Endothelial cell of umbilical vein (primary cell): ENCODE data around the gene DYNLT2. TPM values are rescaled to one million over a fixed set of nuclear protein-coding genes. Genes with fewer than 3 reads are reported as not detected.

Experiments
- BruUV-seq: library from RNA; stranded (reverse); fragments of 400-500 nt; replicated peaks from 2 replicates; lab custom pipeline; 2021; lab: Mats Ljungman, UMichigan
- CTCF ChIA-PET: fragments of 300-600, 350-600 bp; sonication (Branson Sonifier 250); formaldehyde crosslinking; loops from one replicate; lab custom pipeline; 2021; ENCODE audit warnings: antibody characterized with exemption, inconsistent platforms; lab: Charles Lee
- POLR2A ChIA-PET: fragments of 300-600, 350-600 bp; sonication (Branson Sonifier 250); formaldehyde crosslinking; loops from one replicate; lab custom pipeline; 2021; ENCODE audit warnings: antibody characterized with exemption, inconsistent platforms; lab: Charles Lee
- DNase-seq: peaks from one replicate; pipeline ENCODE4 v3.0.0-alpha.2; 2011; ENCODE audit warnings: low read depth, low spot score
- FAIRE-seq: peaks from 2 replicates; lab custom pipeline; 2011; peaks lifted over from hg19 to GRCh38; lab: Jason Lieb, UNC
- H2AFZ ChIP-seq: 2 replicates; pipeline ENCODE4 v1.6.0; 2012; ENCODE audit warnings: low read depth, low read length, control low read depth, inconsistent platforms
- H3K27ac ChIP-seq: 2 replicates; pipeline ENCODE4 v1.5.1; 2011; ENCODE audit warnings: low read depth, mild to moderate bottlenecking, control low read depth, low read length, moderate library complexity; ENCODE audit not compliant: insufficient read depth
- H3K27me3 ChIP-seq, 2 experiments: 2 replicates each; pipeline versions ENCODE4 v1.6.0 to v1.6.1; 2011; ENCODE audit warnings: low read length in 2 of 2, mixed read lengths in 1 of 2; ENCODE audit not compliant: control insufficient read depth in 2 of 2, insufficient read depth in 2 of 2
- H3K36me3 ChIP-seq, 2 experiments: 2 replicates in 1 of 2; 3 replicates in 1 of 2; pipeline ENCODE4 v1.5.1; 2011; ENCODE audit warnings: low read length in 2 of 2, mild to moderate bottlenecking in 1 of 2, moderate library complexity in 1 of 2; ENCODE audit not compliant: control insufficient read depth in 2 of 2, insufficient read depth in 2 of 2; ENCODE audit errors: extremely low read depth in 1 of 2
- H3K4me1 ChIP-seq: 3 replicates; pipeline ENCODE4 v1.5.1; 2011; ENCODE audit warnings: mild to moderate bottlenecking, low read length; ENCODE audit not compliant: control insufficient read depth, insufficient read depth; ENCODE audit errors: extremely low read depth
- H3K4me2 ChIP-seq: 2 replicates; pipeline ENCODE4 v1.6.1; 2011; ENCODE audit warnings: low read length, control low read depth, mixed read lengths; ENCODE audit not compliant: insufficient read depth
- H3K4me3 ChIP-seq, 3 experiments: fragments of 200-600 bp in 1 of 3; sonication (generic), shearing (Covaris generic) in 1 of 3; replicated peaks in 1 of 3; 2 replicates each; pipeline ENCODE4 v1.5.1; 2011 to 2016; ENCODE audit warnings: control low read depth in 3 of 3, low read length in 3 of 3, mild to moderate bottlenecking in 2 of 3, inconsistent platforms in 1 of 3, low read depth in 1 of 3, moderate library complexity in 1 of 3; ENCODE audit not compliant: insufficient read depth in 1 of 3
- H3K79me2 ChIP-seq: 2 replicates; pipeline ENCODE4 v1.6.0; 2012; ENCODE audit warnings: low read length, inconsistent platforms; ENCODE audit not compliant: control insufficient read depth, insufficient read depth
- H3K9ac ChIP-seq: replicated peaks from 2 replicates; pipeline ENCODE3; 2011; ENCODE audit warnings: low read length, control low read depth; ENCODE audit not compliant: insufficient read depth; ENCODE audit errors: extremely low read depth
- H3K9me1 ChIP-seq: replicated peaks from 3 replicates; pipeline ENCODE4 v1.6.0; 2011; ENCODE audit warnings: mild to moderate bottlenecking, low read length; ENCODE audit not compliant: control insufficient read depth, insufficient read depth; ENCODE audit errors: extremely low read depth
- H3K9me3 ChIP-seq: replicated peaks from 2 replicates; pipeline ENCODE4 v1.5.1; 2012; ENCODE audit warnings: low read length, inconsistent platforms; ENCODE audit not compliant: control insufficient read depth, insufficient read depth
- H4K20me1 ChIP-seq: replicated peaks from 2 replicates; pipeline ENCODE3; 2011; ENCODE audit warnings: mild to moderate bottlenecking, low read length; ENCODE audit not compliant: control insufficient read depth, insufficient read depth; ENCODE audit errors: extremely low read depth
- CTCF ChIP-seq, 2 donors: IDR thresholded peaks; 1 replicate in 1 of 2; 2 replicates in 1 of 2; pipeline ENCODE4 v1.5.1; 2011; ENCODE audit warnings: low read length in 2 of 2, mild to moderate bottlenecking in 2 of 2, moderate library complexity in 2 of 2, control low read depth in 1 of 2, inconsistent platforms in 1 of 2, low read depth in 1 of 2; ENCODE audit not compliant: insufficient read depth in 1 of 2; ENCODE audit errors: extremely low read depth in 1 of 2
- EZH2 ChIP-seq: IDR thresholded peaks from 2 replicates; pipeline ENCODE4 v1.6.1; 2012; ENCODE audit warnings: borderline replicate concordance, low read depth, mild to moderate bottlenecking, moderate library complexity, low read length, inconsistent platforms; ENCODE audit not compliant: severe bottlenecking
- FOS ChIP-seq: IDR thresholded peaks from 2 replicates; pipeline ENCODE4 v1.6.1; 2011; ENCODE audit warnings: mild to moderate bottlenecking, low read length, moderate library complexity, borderline replicate concordance; ENCODE audit not compliant: insufficient read depth
- GATA2 ChIP-seq: IDR thresholded peaks from 2 replicates; pipeline ENCODE4 v1.7.0; 2011; ENCODE audit warnings: low read depth, mild to moderate bottlenecking, moderate library complexity, mixed read lengths, low read length; ENCODE audit not compliant: insufficient read length, insufficient read depth
- JUN ChIP-seq: IDR thresholded peaks from 2 replicates; pipeline ENCODE4 v1.6.1; 2011; ENCODE audit warnings: borderline replicate concordance, low read depth; ENCODE audit not compliant: insufficient read length, insufficient read depth
- MAX ChIP-seq: IDR thresholded peaks from 2 replicates; pipeline ENCODE4 v1.6.1; 2011; ENCODE audit not compliant: insufficient read depth, insufficient read length
- MYC ChIP-seq: IDR thresholded peaks from one replicate; pipeline ENCODE4 v1.6.1; 2011; ENCODE audit warnings: mild to moderate bottlenecking, low read depth, low read length
- POLR2A ChIP-seq: IDR thresholded peaks from 2 replicates; pipeline ENCODE4 v1.6.1; 2012; ENCODE audit warnings: low read depth, mild to moderate bottlenecking, control low read depth, low read length
- POLR2AphosphoS5 ChIP-seq: IDR thresholded peaks from 2 replicates; pipeline ENCODE4 v1.6.1; 2012; ENCODE audit warnings: low read depth, mild to moderate bottlenecking, control low read depth, low read length, moderate library complexity; ENCODE audit not compliant: insufficient read depth
- dilution Hi-C: fragments of 300-500 bp; cut with MboI; formaldehyde crosslinking; loops from one replicate; pipeline ENCODE4 v1.15.0; 2019; ENCODE audit warnings: low sequenced_read_pairs; ENCODE audit not compliant: extremely low pct_ligation_motif_present
- intact Hi-C: fragments of 100-400 bp; cut with micrococcal nuclease; formaldehyde crosslinking; loops from one replicate; pipeline ENCODE4 v1.10.0; 2022
- polyA plus RNA-seq, 4 experiments: library from polyadenylated mRNA; depleted of rRNA in 3 of 4; stranded (reverse) in 3 of 4; unstranded in 1 of 4; fragments of >200 nt; gene quantifications; 2 replicates each; pipeline versions ENCODE4 v1.2.1 to v1.2.3, GENCODE V29; 2011 to 2012; ENCODE audit warnings: missing spikeins in 1 of 4
- total RNA-seq: library from RNA; stranded (reverse); gene quantifications from 2 replicates; pipeline ENCODE4 v1.2.3, GENCODE V29; 2021

DYNLT2 gene
- total and polyA plus RNA-seq, 2 donors (not counting 3 experiments of a cell fraction or from before 2014, with no cell fraction given) = 0.39 to 0.88 TPM

GRCh38 chr6:169786349-169786748 is 35.0 kb upstream of the DYNLT2 start:
- no peak overlapping the region for H3K27ac ChIP-seq
- H3K27me3 ChIP-seq = no peaks in the 10 kb centered on the region
- FAIRE-seq (no peak), DNase-seq (no peak)
- no peaks in the 10 kb centered on the region for H3K79me2 ChIP-seq
- no TSS peak for BruUV-seq
- intact Hi-C loops = no loop called here
- dilution Hi-C loops = no loop called here
- no peaks in the 10 kb centered on the region for H3K9me3 ChIP-seq
- H4K20me1 ChIP-seq = no peaks in the 10 kb centered on the region
- ChIA-PET POLR2A (no interaction called here), CTCF (no interaction called here)
- peaks cover 6% of the 10 kb centered on the region for H3K4me1 ChIP-seq
- no peaks in the 10 kb centered on the region for H3K36me3 ChIP-seq
- H3K4me3 ChIP-seq = no peak overlapping the region
- TF ChIP-seq MAX (no peak), GATA2 (no peak), CTCF (IDR thresholded peaks at IDR 0.05; ENCODE audit: extremely low read depth in 1 of 2, insufficient read depth in 1 of 2, low read depth in 1 of 2, low read length in 2 of 2) (no peak), POLR2A (no peak), POLR2AphosphoS5 (no peak), EZH2 (no peak), FOS (no peak), JUN (no peak), MYC (no peak)
- H2AFZ ChIP-seq = no peak overlapping the region
- H3K4me2 ChIP-seq = no peak overlapping the region
- H3K9me1 ChIP-seq = no peaks in the 10 kb centered on the region
- no peak overlapping the region for H3K9ac ChIP-seq
